IMR-90 (cell line): ENCODE data around the gene PTS.

Experiments
- CEBPB ChIP-seq: IDR thresholded peaks from 2 replicates; pipeline ENCODE4 v1.6.1; 2012; ENCODE audit warnings: low read depth, low read length, improper control_type of control experiment
- CTCF ChIP-seq: conservative IDR thresholded peaks from 2 replicates; pipeline ENCODE4 v1.5.1; 2012; ENCODE audit warnings: mild to moderate bottlenecking, low read depth, low read length, improper control_type of control experiment
- RAD21 ChIP-seq: IDR thresholded peaks from 2 replicates; pipeline ENCODE4 v1.6.1; 2012; ENCODE audit warnings: low read length, improper control_type of control experiment
- RCOR1 ChIP-seq: IDR thresholded peaks from 2 replicates; pipeline ENCODE4 v1.6.1; 2012; ENCODE audit warnings: mild to moderate bottlenecking, low read length, improper control_type of control experiment; ENCODE audit not compliant: insufficient replicate concordance

GRCh38 chr11:112178428-112178827, 47.8 kb upstream of the PTS start:
- no peak for TF ChIP-seq RAD21
- TF ChIP-seq RCOR1: no peak
- no peak for TF ChIP-seq CTCF
- no peak for TF ChIP-seq CEBPB
